HG02840 (cell line): ENCODE measurements around the gene PC.
"Not testable (repeated sequence)": the region's sequence is repeated elsewhere in the genome, so short reads cannot be mapped to it uniquely, and the experiment has no call there.

Experiments used
- ATAC-seq: cut with Tn5 transposase; IDR thresholded peaks from one replicate; pipeline ENCODE4 v1.9.1; 2021; ENCODE audit warnings: mild to moderate bottlenecking, moderate library complexity, moderate number of reproducible peaks; ENCODE audit not compliant: unreplicated experiment, low FRiP score

The PC gene

GRCh38 chr11:66809592-66809991, 148.6 kb downstream of the PC start:
- no peak for ATAC-seq

GRCh38 chr11:66800720-66801428, 157.3 kb downstream of the PC start:
- peak; percentile 60 for ATAC-seq

GRCh38 chr11:66799815-66800214, 158.4 kb downstream of the PC start:
- not testable (repeated sequence) for ATAC-seq
